ENCODE results near the gene GNAL.

GNAL gene

GRCh38 chr18:11666176-11666575 lies 22.9 kb upstream of the GNAL start:
- H3K9me3 ChIP-seq (ENCODE audit: severe bottlenecking), result no peaks in the 10 kb centered on the region
- H3K36me3 ChIP-seq, result no peaks in the 10 kb centered on the region
- no peak overlapping the region for H3K27ac ChIP-seq
- H3K27me3 ChIP-seq (ENCODE audit: insufficient read depth, low read depth, severe bottlenecking), result no peaks in the 10 kb centered on the region
- DNase-seq, result no peak
- no peak overlapping the region for H3K4me3 ChIP-seq (ENCODE audit: low read depth, low read length)
- TF ChIP-seq CTCF (IDR thresholded peaks at IDR 0.05; ENCODE audit: low read depth, low read length), result no peak

GRCh38 chr18:11666831-11667230 lies 22.2 kb upstream of the GNAL start:
- Histone ChIP-seq H3K4me3 (ENCODE audit: low read depth, low read length) (no peak overlapping the region), H3K9me3 (ENCODE audit: severe bottlenecking) (no peaks in the 10 kb centered on the region), H3K27me3 (ENCODE audit: insufficient read depth, low read depth, severe bottlenecking) (no peaks in the 10 kb centered on the region), H3K36me3 (no peaks in the 10 kb centered on the region), H3K27ac (no peak overlapping the region)
- no peak for DNase-seq
- TF ChIP-seq CTCF (IDR thresholded peaks at IDR 0.05; ENCODE audit: low read depth, low read length), result no peak

GRCh38 chr18:11667578-11667977 lies 21.5 kb upstream of the GNAL start:
- H3K4me3 ChIP-seq (ENCODE audit: low read depth, low read length), result no peak overlapping the region
- TF ChIP-seq CTCF (IDR thresholded peaks at IDR 0.05; ENCODE audit: low read depth, low read length), result no peak
- no peaks in the 10 kb centered on the region for H3K36me3 ChIP-seq
- no peaks in the 10 kb centered on the region for H3K9me3 ChIP-seq (ENCODE audit: severe bottlenecking)
- no peak for DNase-seq
- H3K27me3 ChIP-seq (ENCODE audit: insufficient read depth, low read depth, severe bottlenecking), result no peaks in the 10 kb centered on the region
- no peak overlapping the region for H3K27ac ChIP-seq

- no peak for DNase-seq
- no peak for TF ChIP-seq CTCF (IDR thresholded peaks at IDR 0.05; ENCODE audit: low read depth, low read length)
- Histone ChIP-seq H3K4me3 (ENCODE audit: low read depth, low read length) (no peak overlapping the region), H3K27ac (no peak overlapping the region), H3K27me3 (ENCODE audit: insufficient read depth, low read depth, severe bottlenecking) (no peaks in the 10 kb centered on the region), H3K9me3 (ENCODE audit: severe bottlenecking) (no peaks in the 10 kb centered on the region), H3K36me3 (no peaks in the 10 kb centered on the region)
Observed at GRCh38 chr18:11668441-11669169, 20.5 kb upstream of the GNAL start.

GRCh38 chr18:11669271-11669947 lies 19.7 kb upstream of the GNAL start:
- H3K4me3 ChIP-seq (ENCODE audit: low read depth, low read length), result no peak overlapping the region
- H3K27ac ChIP-seq, result no peak overlapping the region
- no peak for TF ChIP-seq CTCF (IDR thresholded peaks at IDR 0.05; ENCODE audit: low read depth, low read length)
- H3K36me3 ChIP-seq, result no peaks in the 10 kb centered on the region
- H3K27me3 ChIP-seq (ENCODE audit: insufficient read depth, low read depth, severe bottlenecking), result no peaks in the 10 kb centered on the region
- no peak for DNase-seq
- H3K9me3 ChIP-seq (ENCODE audit: severe bottlenecking), result no peaks in the 10 kb centered on the region
